Sigmoid colon (tissue), 4 donors: ENCODE measurements around the gene DCLK2.

Source experiments
- CTCF ChIP-seq, 4 experiments: fragments of 450-650 bp in 3 of 4; fragments of 200-600 bp in 1 of 4; IDR thresholded peaks; one replicate each; pipeline ENCODE4 v1.5.1; 2016 to 2019; ENCODE audit warnings: antibody characterized with exemption in 4 of 4, mild to moderate bottlenecking in 3 of 4, moderate library complexity in 2 of 4
- EP300 ChIP-seq, 4 donors: sonication (generic); formaldehyde crosslinking; IDR thresholded peaks; one replicate each; pipeline ENCODE4 v1.6.1; 2017; ENCODE audit warnings: antibody characterized with exemption in 4 of 4
- POLR2AphosphoS5 ChIP-seq, 4 donors: sonication (generic); formaldehyde crosslinking; IDR thresholded peaks; one replicate each; pipeline ENCODE4 v1.6.1; 2017; ENCODE audit warnings: antibody characterized with exemption in 4 of 4

DNA sequence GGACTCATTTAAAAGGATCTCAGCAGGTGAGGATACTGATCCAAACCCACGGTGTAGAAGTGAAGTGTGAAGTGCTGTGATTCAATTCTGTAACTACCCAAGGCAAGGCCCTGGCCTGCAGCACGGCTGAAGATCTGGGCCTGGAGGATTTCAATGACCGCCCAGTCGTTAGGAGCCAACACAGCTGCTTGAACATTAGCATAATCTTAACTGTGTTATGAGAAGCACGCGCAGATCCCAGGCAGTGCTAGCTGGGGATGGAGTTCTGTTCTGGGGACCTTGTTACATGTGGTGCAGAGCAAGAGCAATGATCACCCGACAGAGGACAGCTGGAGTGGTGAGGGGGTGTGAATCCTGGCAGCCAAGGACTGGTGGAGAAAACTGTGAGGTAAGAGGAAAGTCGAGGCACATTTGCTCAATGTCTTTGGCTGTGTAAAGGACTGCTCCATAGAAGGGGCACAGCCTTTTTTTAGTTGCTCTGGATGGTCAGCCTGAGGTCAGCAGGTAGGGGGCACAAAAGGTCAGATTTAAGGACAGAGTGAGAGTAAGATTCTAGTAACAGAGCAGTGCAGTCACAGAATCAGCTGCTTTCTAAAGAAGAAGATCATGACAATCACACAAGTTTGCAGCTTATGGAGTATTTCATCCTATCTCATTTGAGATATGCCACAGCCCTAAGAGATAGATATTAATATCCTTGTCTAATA is 181.8 kb downstream of the DCLK2 start:
- TF ChIP-seq CTCF (IDR thresholded peaks at IDR 0.05) (no peak), POLR2AphosphoS5 (IDR thresholded peaks at IDR 0.05) (peak in 1 of 4 donors; percentile 38), EP300 (IDR thresholded peaks at IDR 0.05) (no peak)
